GM23338 (cell line): ENCODE measurements around the gene ARG2. TPM values are rescaled to one million over a fixed set of nuclear protein-coding genes. Genes with fewer than 3 reads are reported as not detected.
A peak's percentile ranks its signal among the peaks of the same experiment; 100 is the strongest.

Source experiments
- ATAC-seq: fragments of 200-7000 bp; cut with Tn5 transposase; 3 replicates; pipeline ENCODE4 v1.9.1; 2020
- DNase-seq: peaks from one replicate; pipeline ENCODE4 v3.0.0-alpha.2; 2015; ENCODE audit warnings: low spot score
- H2AFZ ChIP-seq: fragments of 200-600 bp; sonication (generic); 2 replicates; pipeline ENCODE4 v1.8.0; 2016; ENCODE audit warnings: antibody characterized with exemption, mild to moderate bottlenecking, moderate library complexity
- H3F3A ChIP-seq: fragments of 200-600 bp; sonication (generic); replicated peaks from 2 replicates; pipeline ENCODE4 v1.8.0; 2017; ENCODE audit warnings: antibody characterized with exemption, mixed run types, low read depth
- H3K27ac ChIP-seq: fragments of 200-600 bp; sonication (generic); 2 replicates; pipeline ENCODE4 v1.6.1; 2016; ENCODE audit warnings: low read depth
- H3K27me3 ChIP-seq: fragments of 200-600 bp; sonication (generic); 2 replicates; pipeline ENCODE4 v1.8.0; 2016; ENCODE audit warnings: mild to moderate bottlenecking, mixed run types, moderate library complexity; ENCODE audit not compliant: insufficient read depth
- H3K36me3 ChIP-seq: fragments of 200-600 bp; sonication (generic); 2 replicates; pipeline ENCODE4 v1.8.0; 2016; ENCODE audit warnings: mild to moderate bottlenecking; ENCODE audit not compliant: insufficient read depth
- H3K4me1 ChIP-seq: fragments of 200-600 bp; sonication (generic); 2 replicates; pipeline ENCODE4 v1.8.0; 2016; ENCODE audit warnings: mild to moderate bottlenecking, moderate library complexity; ENCODE audit not compliant: insufficient read depth
- H3K4me2 ChIP-seq: fragments of 200-600 bp; sonication (generic); 2 replicates; pipeline ENCODE4 v1.7.1; 2017; ENCODE audit warnings: mixed run types
- H3K4me3 ChIP-seq: fragments of 200-600 bp; sonication (generic); 2 replicates; pipeline ENCODE4 v1.6.1; 2016; ENCODE audit warnings: mixed run types
- H3K79me2 ChIP-seq: fragments of 200-600 bp; sonication (generic); replicated peaks from 2 replicates; pipeline ENCODE4 v1.8.0; 2017; ENCODE audit warnings: mild to moderate bottlenecking; ENCODE audit not compliant: insufficient read depth
- H3K9me2 ChIP-seq: fragments of 200-600 bp; sonication (generic); 2 replicates; pipeline ENCODE4 v1.8.0; 2017; ENCODE audit not compliant: insufficient read depth
- H4K20me1 ChIP-seq: fragments of 200-600 bp; sonication (generic); replicated peaks from 2 replicates; pipeline ENCODE4 v1.8.0; 2017; ENCODE audit warnings: mild to moderate bottlenecking; ENCODE audit not compliant: insufficient read depth
- H3K27ac Mint-ChIP-seq: 2 replicates; pipeline ENCODE4 v1.8.0; 2020; ENCODE audit warnings: inconsistent platforms, mild to moderate bottlenecking, moderate library complexity, mixed read lengths
- H3K27me3 Mint-ChIP-seq: 3 replicates; pipeline ENCODE4 v1.8.0; 2022; ENCODE audit warnings: low read depth, mild to moderate bottlenecking, moderate library complexity, mixed read lengths, inconsistent platforms; ENCODE audit not compliant: insufficient read depth, poor library complexity
- H3K36me3 Mint-ChIP-seq: 3 replicates; pipeline ENCODE4 v1.8.0; 2021; ENCODE audit warnings: low read depth, mild to moderate bottlenecking, inconsistent platforms, moderate library complexity, mixed read lengths
- H3K4me1 Mint-ChIP-seq: 3 replicates; pipeline ENCODE4 v1.8.0; 2020; ENCODE audit warnings: mild to moderate bottlenecking, inconsistent platforms, mixed read lengths
- H3K4me3 Mint-ChIP-seq: 3 replicates; pipeline ENCODE4 v1.8.0; 2021; ENCODE audit warnings: moderate library complexity, mild to moderate bottlenecking, inconsistent platforms, mixed read lengths
- H3K9me3 Mint-ChIP-seq: 3 replicates; pipeline ENCODE4 v1.8.0; 2020; ENCODE audit warnings: moderate library complexity, mild to moderate bottlenecking, inconsistent platforms, mixed read lengths
- ETS1 ChIP-seq: IDR thresholded peaks from 2 replicates; pipeline ENCODE4 v1.6.1; 2016; ENCODE audit warnings: antibody characterized with exemption
- EZH2 ChIP-seq: fragments of 200-600 bp; sonication (generic); IDR thresholded peaks from one replicate; pipeline ENCODE4 v1.8.0; 2017; ENCODE audit warnings: antibody characterized with exemption, mild to moderate bottlenecking, low read depth; ENCODE audit not compliant: unreplicated experiment
- NANOG ChIP-seq: IDR thresholded peaks from 2 replicates; pipeline ENCODE4 v1.6.1; 2016; ENCODE audit warnings: antibody characterized with exemption, borderline replicate concordance
- POLR2AphosphoS5 ChIP-seq: IDR thresholded peaks from 2 replicates; pipeline ENCODE4 v1.6.1; 2016; ENCODE audit warnings: antibody characterized with exemption, low read depth
- STAT1 ChIP-seq: IDR thresholded peaks from one replicate; pipeline ENCODE4 v1.6.1; 2016; ENCODE audit warnings: antibody characterized with exemption; ENCODE audit not compliant: unreplicated experiment
- ZNF114 ChIP-seq: fragments of 250-450 bp; sonication (Bioruptor Pico); IDR thresholded peaks from 2 replicates; pipeline ENCODE4 v1.5.0; 2020; ENCODE audit warnings: mild to moderate bottlenecking, moderate library complexity
- ZNF331 ChIP-seq: fragments of 250-450 bp; sonication (Bioruptor Pico); IDR thresholded peaks from 2 replicates; pipeline ENCODE4 v1.5.0; 2020; ENCODE audit warnings: low read depth, mild to moderate bottlenecking, moderate library complexity
- polyA plus RNA-seq: library from polyadenylated mRNA; unstranded; fragments of >200 nt; fragmentation: Nextera tagmentation; extraction: Ambion mirVana; gene quantifications from 2 replicates; pipeline ENCODE4 v1.2.1, GENCODE V29; 2016
- total RNA-seq: library from RNA; depleted of rRNA; stranded (reverse); fragments of >200 nt; shearing (Covaris generic); gene quantifications from 2 replicates; pipeline ENCODE4 v1.2.3, GENCODE V29; 2014
- TF ChIP-seq, protein P1 (sequence below), 2 experiments: fragments of 200-600 bp in 1 of 2; sonication (generic) in 1 of 2; conservative IDR thresholded peaks; 2 replicates each; pipeline versions ENCODE4 v1.5.1 to v1.6.1; 2016 to 2017; ENCODE audit warnings: antibody characterized with exemption in 2 of 2, low read depth in 2 of 2, mild to moderate bottlenecking in 2 of 2, moderate library complexity in 1 of 2

ARG2 gene
- total and polyA plus RNA-seq, 2 experiments from 2014 or later = 42.7 to 69.4 TPM

DNA sequence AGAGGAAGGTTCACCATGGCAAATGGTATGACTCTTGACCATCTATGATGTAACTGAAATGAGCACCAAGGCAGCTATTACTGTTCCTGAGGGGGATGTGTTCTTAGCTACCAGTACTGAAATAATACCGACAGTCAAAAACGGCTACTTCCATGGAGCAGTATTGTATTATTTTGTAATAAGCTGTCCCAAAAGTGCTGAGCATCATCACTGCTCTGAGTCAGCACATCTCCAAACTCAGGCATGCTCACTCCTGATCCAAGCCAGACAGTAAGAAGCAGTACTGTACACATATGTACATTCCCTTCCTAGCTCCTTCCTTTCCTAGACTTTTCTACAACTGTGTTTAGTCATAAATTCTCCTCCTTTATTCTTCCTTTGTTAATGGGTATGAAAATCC is 46.1 kb downstream of the ARG2 start:
- peaks cover 19% of the 10 kb centered on the region; the same call in 1 of the 2 replicates for H4K20me1 ChIP-seq
- TF ChIP-seq EZH2 (no peak), POLR2AphosphoS5 (no peak), ZNF331 (CRISPR knock-in tag) (no peak), STAT1 (no peak), ETS1 (no peak)
- ATAC-seq (no peak), DNase-seq (no peak)
- no peak overlapping the region for H3K4me2 ChIP-seq
- H3K79me2 ChIP-seq = peaks cover 80% of the 10 kb centered on the region
- H3K27me3 ChIP-seq = no peaks in the 10 kb centered on the region
- H3K27ac Mint-ChIP-seq = no peak overlapping the region
- no peak overlapping the region for H3K4me3 ChIP-seq
- no peaks in the 10 kb centered on the region for H3K27me3 Mint-ChIP-seq
- no peak overlapping the region for H3K27ac ChIP-seq
- H3K4me3 Mint-ChIP-seq = no peak overlapping the region
- no peaks in the 10 kb centered on the region for H3K9me3 Mint-ChIP-seq
- no peaks in the 10 kb centered on the region for H3K36me3 ChIP-seq
- H3K36me3 Mint-ChIP-seq = peaks cover 3% of the 10 kb centered on the region; the same call in 1 of the 3 replicates
- H2AFZ ChIP-seq = no peak overlapping the region
- H3K9me2 ChIP-seq = no peaks in the 10 kb centered on the region
- peaks cover 5% of the 10 kb centered on the region for H3K4me1 ChIP-seq
- H3F3A ChIP-seq = no peaks in the 10 kb centered on the region
- peaks cover 6% of the 10 kb centered on the region; the same call in 2 of the 3 replicates for H3K4me1 Mint-ChIP-seq

DNA sequence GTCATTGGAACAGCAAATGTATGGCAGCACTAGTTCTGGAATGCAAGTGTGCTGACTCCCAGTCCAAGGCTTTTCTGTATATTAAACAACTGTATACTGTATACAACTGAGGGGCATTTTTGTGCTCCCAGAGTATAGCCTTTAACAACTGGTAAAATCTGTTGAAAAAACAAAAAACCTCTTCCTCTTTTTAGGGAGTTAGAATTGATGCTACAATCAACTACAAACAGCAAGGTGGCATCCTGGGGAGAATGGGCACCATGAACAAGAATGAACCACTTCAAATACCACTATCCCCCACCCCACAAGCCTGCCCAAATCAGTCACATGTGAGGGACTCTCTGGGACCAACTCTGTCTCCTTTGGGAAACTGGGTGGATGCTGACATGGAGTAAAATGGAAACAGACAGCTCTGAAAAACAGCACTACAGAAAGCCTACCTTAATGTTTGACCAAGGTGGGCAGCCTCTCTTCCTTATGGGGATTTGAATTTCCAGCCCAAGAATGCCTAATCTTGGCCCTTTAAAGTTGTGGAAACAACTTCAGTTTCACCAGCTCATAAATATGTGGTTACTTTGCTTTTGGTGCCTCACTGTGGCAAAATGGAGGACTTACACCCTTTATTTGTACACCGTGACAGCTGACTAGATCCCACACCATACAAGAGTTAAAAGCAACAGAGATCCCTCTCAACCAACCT is 47.2 kb downstream of the ARG2 start:
- no peak overlapping the region for H3K27ac Mint-ChIP-seq
- no peak for TF ChIP-seq EZH2
- no peak for TF ChIP-seq ZNF114 (CRISPR knock-in tag)
- TF ChIP-seq, protein P1, sequence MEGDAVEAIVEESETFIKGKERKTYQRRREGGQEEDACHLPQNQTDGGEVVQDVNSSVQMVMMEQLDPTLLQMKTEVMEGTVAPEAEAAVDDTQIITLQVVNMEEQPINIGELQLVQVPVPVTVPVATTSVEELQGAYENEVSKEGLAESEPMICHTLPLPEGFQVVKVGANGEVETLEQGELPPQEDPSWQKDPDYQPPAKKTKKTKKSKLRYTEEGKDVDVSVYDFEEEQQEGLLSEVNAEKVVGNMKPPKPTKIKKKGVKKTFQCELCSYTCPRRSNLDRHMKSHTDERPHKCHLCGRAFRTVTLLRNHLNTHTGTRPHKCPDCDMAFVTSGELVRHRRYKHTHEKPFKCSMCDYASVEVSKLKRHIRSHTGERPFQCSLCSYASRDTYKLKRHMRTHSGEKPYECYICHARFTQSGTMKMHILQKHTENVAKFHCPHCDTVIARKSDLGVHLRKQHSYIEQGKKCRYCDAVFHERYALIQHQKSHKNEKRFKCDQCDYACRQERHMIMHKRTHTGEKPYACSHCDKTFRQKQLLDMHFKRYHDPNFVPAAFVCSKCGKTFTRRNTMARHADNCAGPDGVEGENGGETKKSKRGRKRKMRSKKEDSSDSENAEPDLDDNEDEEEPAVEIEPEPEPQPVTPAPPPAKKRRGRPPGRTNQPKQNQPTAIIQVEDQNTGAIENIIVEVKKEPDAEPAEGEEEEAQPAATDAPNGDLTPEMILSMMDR (conservative IDR thresholded peaks at IDR 0.05; ENCODE audit: low read depth in 2 of 2) = peak; percentile 65 to 77
- no peak for TF ChIP-seq ETS1
- no peak for TF ChIP-seq ZNF331 (CRISPR knock-in tag)
- TF ChIP-seq NANOG = no peak
- Histone ChIP-seq H3K27me3 (no peaks in the 10 kb centered on the region), H3K4me3 (no peak overlapping the region), H3K36me3 (no peaks in the 10 kb centered on the region), H3K9me2 (no peaks in the 10 kb centered on the region), H3K4me1 (peaks cover 5% of the 10 kb centered on the region), H3K27ac (no peak overlapping the region), H3K79me2 (peaks cover 88% of the 10 kb centered on the region), H4K20me1 (peaks cover 19% of the 10 kb centered on the region; the same call in 1 of the 2 replicates), H2AFZ (no peak overlapping the region), H3K4me2 (no peak overlapping the region), H3F3A (no peaks in the 10 kb centered on the region)
- DNase-seq = peak; percentile 72
- H3K36me3 Mint-ChIP-seq = peaks cover 3% of the 10 kb centered on the region; the same call in 1 of the 3 replicates
- no peak overlapping the region for H3K4me3 Mint-ChIP-seq
- peaks cover 6% of the 10 kb centered on the region; the same call in 2 of the 3 replicates for H3K4me1 Mint-ChIP-seq
- H3K27me3 Mint-ChIP-seq = peaks cover 2% of the 10 kb centered on the region
- no peaks in the 10 kb centered on the region for H3K9me3 Mint-ChIP-seq
- peak; percentile 93 for ATAC-seq
